GM12865 (cell line): Measurements from ENCODE around the gene FHIT.
"Not testable (repeated sequence)": the region's sequence is repeated elsewhere in the genome, so short reads cannot be mapped to it uniquely, and the experiment has no call there.

ENCODE experiments used
- DNase-seq: peaks from one replicate; pipeline ENCODE4 v3.0.0; 2010; ENCODE audit warnings: low read depth
- H3K4me3 ChIP-seq: 2 replicates; pipeline ENCODE4 v1.5.1; 2011; ENCODE audit warnings: mild to moderate bottlenecking, low read depth, low read length, control low read depth
- TF ChIP-seq, protein P1 (sequence below): IDR thresholded peaks from 2 replicates; pipeline ENCODE4 v1.5.1; 2011; ENCODE audit warnings: low read length, control low read depth, low read depth, inconsistent platforms; ENCODE audit not compliant: insufficient read depth; ENCODE audit errors: missing control alignments

The FHIT gene

DNA sequence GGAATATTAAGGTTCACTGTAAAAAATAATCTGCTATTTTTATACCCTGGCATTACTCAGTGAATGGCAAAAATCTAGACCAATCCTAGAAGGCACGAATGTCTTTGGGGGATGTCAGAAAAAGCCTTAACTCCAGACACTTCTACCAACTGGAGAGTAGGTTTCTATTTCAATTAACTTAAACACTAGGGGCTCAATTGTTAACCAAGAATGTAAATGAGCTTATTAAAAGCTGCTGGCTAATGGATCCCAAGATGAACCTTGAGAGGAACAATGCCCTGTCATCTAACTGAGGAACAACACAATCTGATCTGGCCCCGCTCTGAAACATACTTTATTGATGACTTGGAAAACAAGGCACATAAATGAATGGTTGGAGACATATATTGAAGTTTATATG lies 701.4 kb downstream of the FHIT start:
- DNase-seq = no peak
- no peak overlapping the region for H3K4me3 ChIP-seq
- TF ChIP-seq, protein P1, sequence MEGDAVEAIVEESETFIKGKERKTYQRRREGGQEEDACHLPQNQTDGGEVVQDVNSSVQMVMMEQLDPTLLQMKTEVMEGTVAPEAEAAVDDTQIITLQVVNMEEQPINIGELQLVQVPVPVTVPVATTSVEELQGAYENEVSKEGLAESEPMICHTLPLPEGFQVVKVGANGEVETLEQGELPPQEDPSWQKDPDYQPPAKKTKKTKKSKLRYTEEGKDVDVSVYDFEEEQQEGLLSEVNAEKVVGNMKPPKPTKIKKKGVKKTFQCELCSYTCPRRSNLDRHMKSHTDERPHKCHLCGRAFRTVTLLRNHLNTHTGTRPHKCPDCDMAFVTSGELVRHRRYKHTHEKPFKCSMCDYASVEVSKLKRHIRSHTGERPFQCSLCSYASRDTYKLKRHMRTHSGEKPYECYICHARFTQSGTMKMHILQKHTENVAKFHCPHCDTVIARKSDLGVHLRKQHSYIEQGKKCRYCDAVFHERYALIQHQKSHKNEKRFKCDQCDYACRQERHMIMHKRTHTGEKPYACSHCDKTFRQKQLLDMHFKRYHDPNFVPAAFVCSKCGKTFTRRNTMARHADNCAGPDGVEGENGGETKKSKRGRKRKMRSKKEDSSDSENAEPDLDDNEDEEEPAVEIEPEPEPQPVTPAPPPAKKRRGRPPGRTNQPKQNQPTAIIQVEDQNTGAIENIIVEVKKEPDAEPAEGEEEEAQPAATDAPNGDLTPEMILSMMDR = no peak

DNA sequence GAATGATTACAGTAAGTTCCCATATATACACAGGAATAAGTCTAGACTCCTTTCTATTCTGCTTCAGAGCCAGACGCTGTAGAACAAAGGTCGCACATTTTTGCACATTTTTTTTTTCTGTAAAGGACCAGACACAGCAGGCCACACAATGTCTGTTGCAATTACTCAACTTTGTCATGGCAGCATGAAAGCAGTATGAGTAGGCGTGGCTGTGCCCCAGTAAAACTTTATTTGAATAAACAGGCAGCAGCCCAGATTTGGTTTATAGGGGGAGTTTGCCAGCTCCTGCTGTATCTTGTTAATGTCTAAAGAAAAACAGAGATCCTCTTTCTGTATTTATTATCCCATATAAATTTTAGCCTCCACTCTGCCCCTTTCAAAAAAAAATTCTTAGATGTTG lies 708.3 kb downstream of the FHIT start:
- DNase-seq = no peak
- TF ChIP-seq, protein P1 = no peak
- H3K4me3 ChIP-seq = no peak overlapping the region

DNA sequence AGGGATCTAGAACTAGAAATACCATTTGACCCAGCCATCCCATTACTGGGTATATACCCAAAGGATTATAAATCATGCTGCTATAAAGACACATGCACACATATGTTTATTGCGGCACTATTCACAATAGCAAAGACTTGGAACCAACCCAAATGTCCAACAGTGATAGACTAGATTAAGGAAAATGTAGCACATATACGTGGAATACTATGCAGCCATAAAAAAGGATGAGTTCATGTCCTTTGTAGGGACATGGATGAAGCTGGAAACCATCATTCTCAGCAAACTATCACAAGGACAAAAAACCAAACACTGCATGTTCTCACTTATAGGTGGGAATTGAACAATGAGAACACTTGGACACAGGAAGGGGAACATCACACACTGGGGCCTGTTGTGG lies 711.9 kb downstream of the FHIT start:
- not testable (repeated sequence) for H3K4me3 ChIP-seq

DNA sequence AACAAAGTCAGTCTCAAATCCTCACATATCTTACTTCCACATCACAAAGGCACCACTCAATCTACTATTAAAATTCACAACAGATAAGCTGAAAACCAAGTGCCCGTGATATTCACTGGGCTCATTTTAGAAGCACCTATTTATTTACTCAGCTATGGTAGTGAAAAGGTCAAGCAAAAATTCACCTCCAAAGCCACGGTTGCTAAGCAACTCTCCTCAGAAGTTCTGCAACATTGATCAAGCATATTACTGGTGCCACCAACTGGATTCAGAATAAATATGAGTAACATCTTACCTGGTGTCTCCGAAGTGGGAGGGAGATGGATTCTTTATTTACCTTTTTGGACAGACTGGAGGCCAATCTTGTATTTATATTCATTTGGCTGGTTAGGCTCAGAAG lies 714.8 kb downstream of the FHIT start:
- H3K4me3 ChIP-seq = no peak overlapping the region
- peak; percentile 60 for DNase-seq
- TF ChIP-seq, protein P1 = no peak

More for the DNA sequence above, 711.9 kb downstream of the FHIT start:
- DNase-seq = not testable (repeated sequence)

DNA sequence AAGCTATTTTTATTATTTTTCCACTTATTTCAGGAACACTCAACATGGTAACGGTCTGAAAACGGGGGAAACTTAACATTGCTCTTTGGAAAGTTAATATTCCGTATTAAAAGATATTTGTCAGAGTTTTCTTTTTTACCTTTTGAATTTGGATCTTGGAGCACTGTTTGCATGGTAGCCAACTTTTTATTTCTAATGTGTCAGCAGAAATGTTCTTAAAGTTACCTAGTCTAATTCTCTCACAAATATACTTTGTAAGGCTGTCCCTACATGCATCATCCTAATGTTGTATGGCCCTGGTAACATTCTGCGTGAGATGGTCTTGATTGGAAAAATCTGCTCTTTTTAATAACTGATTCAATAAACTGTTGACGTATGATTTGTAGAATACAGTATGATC lies 719.5 kb downstream of the FHIT start:
- no peak overlapping the region for H3K4me3 ChIP-seq
- TF ChIP-seq, protein P1 = no peak
- DNase-seq = no peak

GRCh38 chr3:60528651-60529050 lies 722.6 kb downstream of the FHIT start:
- TF ChIP-seq, protein P1 = no peak
- peak; percentile 11 for DNase-seq
- no peak overlapping the region for H3K4me3 ChIP-seq

DNA sequence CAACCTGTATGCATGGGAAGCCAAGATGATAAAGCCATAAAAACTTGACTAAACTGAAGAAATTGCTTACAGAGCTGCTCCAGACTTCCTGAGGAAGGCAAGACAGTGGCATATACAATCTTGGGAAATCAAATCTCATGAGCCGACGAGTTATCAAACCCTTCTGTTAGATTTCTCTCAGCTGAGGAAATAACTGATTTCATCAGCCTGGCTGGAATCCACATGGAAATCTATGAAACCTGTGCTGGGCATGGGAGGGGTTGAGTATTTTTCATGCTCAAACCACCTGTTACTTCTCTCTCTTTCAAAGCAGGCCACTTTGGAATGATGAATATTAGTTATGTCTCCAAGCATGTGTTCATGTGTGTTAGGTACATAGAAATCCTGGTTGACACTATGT lies 727.7 kb downstream of the FHIT start:
- DNase-seq = no peak
- H3K4me3 ChIP-seq = no peak overlapping the region
- TF ChIP-seq, protein P1 = no peak
